GM19467 (cell line): Measurements from ENCODE around the gene SPTB.

Experiments used
- ATAC-seq: cut with Tn5 transposase; IDR thresholded peaks from one replicate; pipeline ENCODE4 v1.9.1; 2021; ENCODE audit warnings: mild to moderate bottlenecking, moderate library complexity; ENCODE audit not compliant: unreplicated experiment

SPTB gene

GRCh38 chr14:64792871-64793560 lies 86.7 kb downstream of the SPTB start:
- no peak for ATAC-seq

- ATAC-seq: no peak
These were observed 87.5 kb downstream of the SPTB start for GRCh38 chr14:64792231-64792630.

- no peak for ATAC-seq
These were observed 89.2 kb downstream of the SPTB start for GRCh38 chr14:64790478-64790877.

- ATAC-seq: no peak
These were observed 90.0 kb downstream of the SPTB start for GRCh38 chr14:64789696-64790095.

- no peak for ATAC-seq
These were observed 91.0 kb downstream of the SPTB start for GRCh38 chr14:64788706-64789105.

- no peak for ATAC-seq
These were observed 92.1 kb downstream of the SPTB start for GRCh38 chr14:64787619-64788018.

GRCh38 chr14:64786296-64787149 lies 93.2 kb downstream of the SPTB start:
- ATAC-seq: no peak

GRCh38 chr14:64784006-64784405 lies 95.7 kb downstream of the SPTB start:
- ATAC-seq: no peak

- ATAC-seq: no peak
These were observed 97.5 kb downstream of the SPTB start for GRCh38 chr14:64782196-64782595.

- ATAC-seq: no peak
These were observed 100.2 kb downstream of the SPTB start for GRCh38 chr14:64779472-64779871.

- ATAC-seq: no peak
These were observed 101.5 kb downstream of the SPTB start for GRCh38 chr14:64778104-64778754.

- no peak for ATAC-seq
These were observed 102.2 kb downstream of the SPTB start for GRCh38 chr14:64777461-64777860.

GRCh38 chr14:64775081-64775777 lies 104.5 kb downstream of the SPTB start:
- ATAC-seq: no peak

- ATAC-seq: no peak
These were observed 105.4 kb downstream of the SPTB start for GRCh38 chr14:64774272-64774671.

GRCh38 chr14:64773577-64773976 lies 106.1 kb downstream of the SPTB start:
- ATAC-seq: no peak

GRCh38 chr14:64773046-64773445 lies 106.7 kb downstream of the SPTB start:
- ATAC-seq: no peak

GRCh38 chr14:64772397-64772950 lies 107.2 kb downstream of the SPTB start:
- no peak for ATAC-seq

GRCh38 chr14:64771161-64771560 lies 108.5 kb downstream of the SPTB start:
- no peak for ATAC-seq

- ATAC-seq: no peak
These were observed 109.0 kb downstream of the SPTB start for GRCh38 chr14:64770751-64771150.

GRCh38 chr14:64769096-64770020 lies 110.3 kb downstream of the SPTB start:
- ATAC-seq: no peak
